Fibroblast of skin of back (primary cell): Measurements from ENCODE around the gene TLCD3B. TPM values are rescaled to one million over a fixed set of nuclear protein-coding genes. Genes with fewer than 3 reads are reported as not detected.

Experiments
- DNase-seq: peaks from one replicate; pipeline ENCODE4 v3.0.0-alpha.2; 2013
- polyA plus RNA-seq, 2 experiments: library from polyadenylated mRNA; unstranded; fragments of 120-200 nt; gene quantifications; one replicate each; pipeline ENCODE4 v1.2.1, GENCODE V29; 2013; ENCODE audit not compliant: insufficient read length in 2 of 2

Gene TLCD3B, protein sequence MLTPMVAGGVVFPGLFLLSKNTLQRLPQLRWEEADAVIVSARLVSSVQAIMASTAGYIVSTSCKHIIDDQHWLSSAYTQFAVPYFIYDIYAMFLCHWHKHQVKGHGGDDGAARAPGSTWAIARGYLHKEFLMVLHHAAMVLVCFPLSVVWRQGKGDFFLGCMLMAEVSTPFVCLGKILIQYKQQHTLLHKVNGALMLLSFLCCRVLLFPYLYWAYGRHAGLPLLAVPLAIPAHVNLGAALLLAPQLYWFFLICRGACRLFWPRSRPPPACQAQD
- polyA plus RNA-seq (2013, experiment 1 of 2; ENCODE audit: insufficient read length), result 1.1 TPM
- polyA plus RNA-seq (2013, experiment 2 of 2; ENCODE audit: insufficient read length), result 0.23 TPM

DNA sequence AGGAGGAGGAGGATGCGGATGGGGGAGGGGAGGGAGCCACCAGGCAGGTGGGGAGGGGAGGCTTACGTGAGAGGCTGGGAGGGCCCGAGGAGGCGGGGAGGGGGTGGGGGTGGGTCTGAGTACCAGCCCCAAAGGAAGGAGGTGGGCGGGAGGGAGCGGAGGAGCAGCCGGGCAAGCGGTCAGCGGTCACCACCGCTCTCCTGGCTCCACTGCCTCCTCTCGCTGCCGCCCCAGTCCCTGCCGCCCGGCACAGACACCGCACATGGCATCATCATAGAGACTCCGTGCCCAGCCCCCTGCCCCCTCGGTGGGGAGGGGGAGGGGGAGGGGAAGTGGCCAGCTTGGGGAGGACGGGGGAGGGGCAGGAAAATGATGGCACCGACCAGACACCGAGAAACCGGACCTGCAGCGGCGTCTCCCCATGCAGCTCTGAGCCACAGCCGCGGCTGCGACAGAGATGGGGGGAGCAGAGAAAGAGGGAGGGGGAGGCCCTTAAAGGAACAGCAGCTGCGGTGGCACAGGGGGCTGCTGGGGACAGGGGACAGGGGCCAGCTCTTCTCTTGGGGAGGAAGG lies at the start of gene TLCD3B:
TSS of gene TLCD3B (minus strand) at position 431 of the 573 bp plus-strand sequence. CDS start 744 bp downstream, outside the sequence.
- no peak for DNase-seq

DNA sequence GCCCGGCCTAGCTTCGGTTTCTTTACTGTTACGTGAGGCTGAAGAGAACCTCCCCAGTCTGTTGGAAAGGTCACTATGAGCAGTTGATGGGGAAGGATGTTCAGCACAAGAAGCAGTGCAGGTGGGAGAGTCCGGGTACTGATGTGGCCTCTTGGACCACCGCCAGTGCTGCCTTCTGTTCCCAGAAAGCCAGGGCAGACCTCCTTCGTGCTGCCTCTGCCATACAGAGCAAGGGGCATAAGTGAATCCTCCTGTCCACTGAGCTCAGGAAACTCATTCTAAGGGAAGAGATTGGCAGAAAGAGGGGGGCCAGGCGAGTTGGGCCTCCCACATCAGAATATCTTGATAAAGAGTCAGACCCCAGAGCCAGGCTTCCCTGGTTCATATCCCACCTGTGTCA lies 48.4 kb upstream of the TLCD3B start:
- DNase-seq, result no peak

DNA sequence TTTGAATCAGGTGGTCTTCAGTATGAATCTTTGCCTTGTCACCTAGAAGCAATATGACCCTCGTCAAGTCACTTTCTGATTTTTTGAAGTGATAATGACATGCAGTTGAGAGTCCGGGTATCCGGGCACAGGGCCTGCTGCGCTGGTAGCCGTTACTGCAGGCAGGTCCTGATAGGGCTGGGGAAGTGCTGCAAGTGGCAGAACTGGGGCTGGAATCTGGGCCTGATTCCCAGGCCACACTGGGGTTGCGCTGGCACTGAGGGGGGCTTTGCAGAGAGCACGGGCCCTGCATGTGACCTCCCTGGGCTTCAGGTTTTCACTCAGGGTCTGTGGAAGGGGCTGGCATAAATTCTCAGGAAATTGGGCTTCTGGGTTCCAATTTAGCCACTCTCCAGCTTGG lies 47.7 kb upstream of the TLCD3B start:
- DNase-seq, result no peak

DNA sequence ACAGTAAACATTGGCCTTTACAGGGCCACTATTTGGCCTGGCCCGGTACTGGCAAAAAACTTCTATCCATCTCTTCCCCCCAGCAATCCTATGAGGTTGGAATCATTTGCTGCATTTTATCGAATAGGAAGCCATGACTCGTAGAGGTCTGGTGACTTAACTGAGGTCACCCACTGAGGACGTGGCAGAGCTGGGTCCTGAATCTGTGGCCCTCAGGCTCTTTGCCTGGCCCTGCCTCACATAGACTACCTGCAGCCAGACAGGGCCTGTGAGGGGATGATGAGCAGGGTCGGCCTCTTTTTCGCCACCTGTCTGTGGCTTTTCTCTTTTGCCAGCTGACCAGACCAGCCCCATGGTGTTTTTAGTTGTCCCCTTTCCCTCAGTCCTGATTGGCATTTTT lies 46.6 kb upstream of the TLCD3B start:
- no peak for DNase-seq

DNA sequence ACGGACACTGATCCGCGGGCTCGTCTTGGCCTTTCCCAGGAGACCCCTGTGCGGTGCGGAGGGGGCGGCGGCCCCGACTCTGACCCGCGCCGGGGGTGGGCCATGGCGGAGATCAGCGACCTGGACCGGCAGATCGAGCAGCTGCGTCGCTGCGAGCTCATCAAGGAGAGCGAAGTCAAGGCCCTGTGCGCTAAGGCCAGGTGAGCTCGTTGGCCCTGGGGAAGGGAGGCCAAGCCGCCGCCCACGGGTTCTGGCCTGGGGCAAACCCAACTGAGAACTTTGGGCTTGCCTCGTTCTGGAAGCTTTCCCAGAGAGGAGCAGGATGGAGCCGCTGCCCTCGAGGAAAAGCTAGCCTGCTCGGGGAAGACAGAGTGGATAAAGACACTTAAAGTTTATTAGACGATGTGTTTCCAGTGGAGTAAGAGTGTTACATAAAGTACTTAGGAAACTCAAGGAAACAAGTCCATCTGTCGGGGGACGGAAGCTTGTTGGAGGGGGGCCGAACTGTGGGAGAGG lies 45.3 kb upstream of the TLCD3B start:
- DNase-seq, result no peak

DNA sequence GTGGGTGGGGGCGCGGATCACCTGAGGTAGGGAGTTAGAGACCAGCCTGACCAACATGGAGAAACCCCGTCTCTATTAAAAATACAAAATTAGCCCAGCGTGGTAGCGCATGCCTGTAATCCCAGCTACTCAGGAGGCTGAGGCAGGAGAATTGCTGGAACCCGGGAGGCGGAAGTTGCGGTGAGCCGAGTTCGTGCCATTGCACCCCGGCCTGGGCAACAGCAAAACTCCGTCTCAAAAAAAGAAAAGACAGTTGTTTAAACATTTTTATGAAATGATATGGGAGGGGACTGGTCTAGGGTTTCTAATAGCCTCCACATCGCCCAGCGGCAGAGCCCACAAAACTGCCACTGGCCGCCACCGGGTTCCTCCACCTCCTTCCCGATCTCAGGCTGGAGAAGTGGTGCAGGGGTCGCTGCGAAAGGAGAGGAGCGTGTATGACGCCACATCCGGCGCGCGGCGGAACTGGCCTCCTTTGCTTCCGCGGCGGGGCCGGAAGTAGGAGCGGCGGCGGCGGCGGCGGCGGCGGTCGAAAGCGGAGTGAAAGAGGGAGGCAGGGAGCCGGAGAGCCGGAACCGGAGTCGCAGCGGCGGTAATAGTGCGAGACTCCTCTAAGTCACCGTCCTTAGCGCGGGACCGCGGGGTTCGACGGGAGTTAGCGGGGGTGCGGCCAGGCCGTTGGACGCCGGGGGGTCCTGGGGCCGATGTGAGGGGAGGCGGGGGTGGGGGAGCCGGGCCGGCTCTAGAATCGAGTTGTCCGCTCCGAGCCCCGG lies 44.6 kb upstream of the TLCD3B start, which contains the start of gene PPP4C:
TSS of gene PPP4C (plus strand) at position 492 of the 773 bp plus-strand sequence. CDS start 384 bp downstream, outside the sequence.
- peak; percentile 90 for DNase-seq

DNA sequence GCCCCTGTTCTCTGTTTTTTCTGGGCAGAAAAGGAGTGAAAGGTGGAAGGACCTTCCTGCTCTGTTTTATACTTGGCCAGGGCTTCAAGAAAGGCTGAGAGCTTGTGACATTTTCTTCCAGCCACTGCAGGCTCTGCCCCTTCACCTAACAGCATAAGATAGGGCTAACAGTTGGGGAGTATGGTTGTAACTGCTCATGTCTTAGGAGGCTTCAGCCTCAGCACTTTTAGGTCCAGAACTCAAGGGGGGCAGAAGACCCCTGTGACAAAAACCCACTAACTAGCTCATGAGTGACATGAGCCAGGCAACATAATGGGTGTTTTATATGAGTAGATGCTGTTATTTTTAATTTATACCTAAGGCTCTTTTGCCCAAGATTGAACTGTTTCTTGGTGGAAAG lies 39.4 kb upstream of the TLCD3B start:
- DNase-seq, result no peak

DNA sequence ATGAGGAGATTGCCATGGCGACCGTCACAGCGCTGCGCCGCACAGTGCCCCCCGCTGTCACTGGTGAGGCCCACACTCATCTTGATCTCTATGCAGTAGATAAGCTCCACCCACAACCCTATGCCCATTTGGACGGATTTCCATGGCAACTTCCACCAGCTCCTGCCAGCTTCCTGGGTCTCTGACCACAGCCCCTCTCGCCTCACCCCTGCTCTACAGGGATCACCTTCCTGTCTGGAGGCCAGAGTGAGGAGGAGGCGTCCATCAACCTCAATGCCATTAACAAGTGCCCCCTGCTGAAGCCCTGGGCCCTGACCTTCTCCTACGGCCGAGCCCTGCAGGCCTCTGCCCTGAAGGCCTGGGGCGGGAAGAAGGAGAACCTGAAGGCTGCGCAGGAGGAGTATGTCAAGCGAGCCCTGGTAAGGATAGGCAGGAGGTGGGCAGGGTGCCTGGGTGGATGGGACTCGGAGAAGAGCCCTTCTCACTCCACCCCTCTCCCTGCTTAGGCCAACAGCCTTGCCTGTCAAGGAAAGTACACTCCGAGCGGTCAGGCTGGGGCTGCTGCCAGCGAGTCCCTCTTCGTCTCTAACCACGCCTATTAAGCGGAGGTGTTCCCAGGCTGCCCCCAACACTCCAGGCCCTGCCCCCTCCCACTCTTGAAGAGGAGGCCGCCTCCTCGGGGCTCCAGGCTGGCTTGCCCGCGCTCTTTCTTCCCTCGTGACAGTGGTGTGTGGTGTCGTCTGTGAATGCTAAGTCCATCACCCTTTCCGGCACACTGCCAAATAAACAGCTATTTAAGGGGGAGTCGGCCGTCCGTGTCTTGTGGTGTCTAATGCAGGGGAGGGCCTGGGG lies 38.8 kb upstream of the TLCD3B start:
- no peak for DNase-seq

DNA sequence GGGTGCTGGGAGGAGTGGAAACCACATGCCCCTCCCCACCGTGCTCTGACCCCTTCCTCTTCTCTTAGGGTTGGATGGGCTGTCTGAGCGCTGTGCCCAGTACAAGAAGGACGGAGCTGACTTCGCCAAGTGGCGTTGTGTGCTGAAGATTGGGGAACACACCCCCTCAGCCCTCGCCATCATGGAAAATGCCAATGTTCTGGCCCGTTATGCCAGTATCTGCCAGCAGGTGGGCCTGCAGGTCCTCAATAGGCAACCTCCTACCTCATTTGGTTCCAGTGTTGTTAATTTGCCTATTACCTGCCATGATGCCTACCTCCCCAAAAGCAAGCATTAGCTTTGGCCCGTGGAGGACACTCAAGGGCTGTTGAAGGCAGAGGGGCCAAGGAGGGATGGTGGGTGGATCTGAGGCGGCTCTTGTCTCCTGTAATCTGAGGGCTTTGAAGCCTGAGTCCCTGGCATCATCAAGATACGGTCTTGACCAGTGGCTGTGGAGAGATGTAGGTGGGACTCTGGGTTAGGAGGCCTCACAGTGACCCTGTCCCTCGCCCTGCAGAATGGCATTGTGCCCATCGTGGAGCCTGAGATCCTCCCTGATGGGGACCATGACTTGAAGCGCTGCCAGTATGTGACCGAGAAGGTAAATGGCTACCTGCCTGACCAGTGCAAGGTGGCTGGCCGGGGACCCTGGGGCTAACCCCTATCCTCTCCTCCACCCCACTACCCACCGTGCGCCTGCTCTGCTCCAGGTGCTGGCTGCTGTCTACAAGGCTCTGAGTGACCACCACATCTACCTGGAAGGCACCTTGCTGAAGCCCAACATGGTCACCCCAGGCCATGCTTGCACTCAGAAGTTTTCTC lies 37.9 kb upstream of the TLCD3B start:
- DNase-seq, result peak; percentile 31

DNA sequence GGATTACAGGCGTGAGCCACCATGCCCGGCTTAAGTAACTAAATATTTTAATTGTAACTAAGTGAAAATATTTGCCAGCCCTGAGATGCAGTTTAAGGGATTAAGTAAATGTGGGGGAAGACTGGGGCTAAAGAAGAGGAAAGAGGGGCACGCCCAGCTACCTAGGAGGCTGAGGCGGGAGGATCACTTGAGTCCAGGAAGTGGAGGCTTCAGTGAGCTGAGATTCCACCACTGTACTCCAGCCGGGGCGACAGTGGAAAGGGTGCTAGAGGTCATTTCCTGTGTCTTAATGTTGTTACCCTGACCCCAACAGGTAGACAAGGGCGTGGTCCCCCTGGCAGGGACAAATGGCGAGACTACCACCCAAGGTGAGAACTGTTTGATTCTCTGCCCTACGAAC lies 37.3 kb upstream of the TLCD3B start:
- DNase-seq, result no peak

DNA sequence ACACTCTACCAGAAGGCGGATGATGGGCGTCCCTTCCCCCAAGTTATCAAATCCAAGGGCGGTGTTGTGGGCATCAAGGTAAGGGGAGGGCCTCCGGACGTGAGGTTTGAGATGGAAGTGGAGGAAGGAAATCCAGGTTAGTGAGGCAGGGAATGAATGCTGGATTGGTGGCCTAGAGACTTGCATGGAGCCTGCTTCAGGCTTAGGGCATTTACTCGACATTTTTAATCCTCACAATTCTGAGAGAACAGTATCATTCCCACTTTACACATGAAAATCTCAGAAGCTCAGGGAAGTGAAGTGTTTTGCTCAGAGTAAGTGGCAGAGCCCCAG lies 36.5 kb upstream of the TLCD3B start:
- DNase-seq, result no peak

DNA sequence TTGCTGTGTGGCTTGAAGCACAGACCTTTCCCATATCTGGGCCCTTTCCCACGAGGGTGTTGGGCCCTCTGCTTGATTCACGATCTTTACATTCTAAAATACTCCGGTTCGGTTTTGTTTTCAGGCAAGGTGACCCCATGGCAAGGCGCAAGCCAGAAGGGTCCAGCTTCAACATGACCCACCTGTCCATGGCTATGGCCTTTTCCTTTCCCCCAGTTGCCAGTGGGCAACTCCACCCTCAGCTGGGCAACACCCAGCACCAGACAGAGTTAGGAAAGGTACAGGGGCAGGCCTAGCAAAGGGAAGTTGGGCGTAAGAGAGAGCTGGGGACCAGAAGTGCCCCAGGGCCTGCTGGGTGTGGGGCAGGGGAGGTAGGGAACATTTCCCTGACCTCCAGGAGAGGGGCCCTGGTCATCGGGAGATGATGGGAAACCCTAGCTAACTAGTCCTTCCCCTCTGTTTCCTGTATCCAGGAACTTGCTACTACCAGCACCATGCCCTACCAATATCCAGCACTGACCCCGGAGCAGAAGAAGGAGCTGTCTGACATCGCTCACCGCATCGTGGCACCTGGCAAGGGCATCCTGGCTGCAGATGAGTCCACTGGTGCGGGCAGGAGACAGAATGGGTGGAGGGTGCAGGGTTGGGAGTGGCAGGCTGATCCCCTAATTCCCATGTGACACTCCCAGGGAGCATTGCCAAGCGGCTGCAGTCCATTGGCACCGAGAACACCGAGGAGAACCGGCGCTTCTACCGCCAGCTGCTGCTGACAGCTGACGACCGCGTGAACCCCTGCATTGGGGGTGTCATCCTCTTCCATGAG lies 35.9 kb upstream of the TLCD3B start:
- no peak for DNase-seq

DNA sequence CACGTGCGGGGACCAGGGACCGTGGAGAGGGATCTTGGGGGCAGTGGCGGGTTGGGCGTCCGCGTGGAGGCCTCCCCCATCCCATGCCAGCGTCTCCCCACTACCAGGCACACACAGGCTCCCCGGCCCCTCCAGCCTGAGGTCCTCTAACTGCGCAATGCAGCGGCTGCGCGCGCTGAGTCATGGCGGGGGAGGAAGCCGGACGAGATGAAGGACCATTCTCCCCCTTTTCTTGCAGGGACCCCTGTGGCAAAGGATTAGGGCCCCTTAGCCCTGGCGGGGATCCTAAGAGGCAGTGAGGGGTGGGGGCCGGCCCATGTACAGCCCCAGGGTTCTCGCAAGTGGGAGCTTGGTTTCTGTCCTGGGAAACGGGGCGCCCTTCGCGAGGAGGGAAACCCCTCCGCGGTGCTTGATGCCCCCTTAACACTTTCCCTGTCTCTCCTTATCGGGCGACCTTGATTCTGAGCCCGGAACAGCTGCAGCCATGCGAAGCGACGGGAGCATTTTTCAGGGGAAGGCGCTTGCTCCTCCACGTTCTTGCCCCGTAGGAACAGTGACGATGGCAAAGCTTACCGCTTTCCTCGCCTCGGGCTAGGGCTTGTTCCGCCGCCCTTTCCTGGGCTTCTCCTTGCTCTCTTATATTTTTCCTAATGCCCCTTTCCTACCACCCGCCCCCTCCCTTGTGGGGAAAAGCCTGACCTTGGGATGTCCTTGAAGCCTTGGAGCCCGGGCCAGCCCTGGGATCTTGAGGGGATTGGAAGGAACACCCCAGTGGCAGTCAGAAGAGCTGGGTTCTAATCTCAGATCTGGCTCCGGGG lies 35.1 kb upstream of the TLCD3B start:
- peak; percentile 57 for DNase-seq

DNA sequence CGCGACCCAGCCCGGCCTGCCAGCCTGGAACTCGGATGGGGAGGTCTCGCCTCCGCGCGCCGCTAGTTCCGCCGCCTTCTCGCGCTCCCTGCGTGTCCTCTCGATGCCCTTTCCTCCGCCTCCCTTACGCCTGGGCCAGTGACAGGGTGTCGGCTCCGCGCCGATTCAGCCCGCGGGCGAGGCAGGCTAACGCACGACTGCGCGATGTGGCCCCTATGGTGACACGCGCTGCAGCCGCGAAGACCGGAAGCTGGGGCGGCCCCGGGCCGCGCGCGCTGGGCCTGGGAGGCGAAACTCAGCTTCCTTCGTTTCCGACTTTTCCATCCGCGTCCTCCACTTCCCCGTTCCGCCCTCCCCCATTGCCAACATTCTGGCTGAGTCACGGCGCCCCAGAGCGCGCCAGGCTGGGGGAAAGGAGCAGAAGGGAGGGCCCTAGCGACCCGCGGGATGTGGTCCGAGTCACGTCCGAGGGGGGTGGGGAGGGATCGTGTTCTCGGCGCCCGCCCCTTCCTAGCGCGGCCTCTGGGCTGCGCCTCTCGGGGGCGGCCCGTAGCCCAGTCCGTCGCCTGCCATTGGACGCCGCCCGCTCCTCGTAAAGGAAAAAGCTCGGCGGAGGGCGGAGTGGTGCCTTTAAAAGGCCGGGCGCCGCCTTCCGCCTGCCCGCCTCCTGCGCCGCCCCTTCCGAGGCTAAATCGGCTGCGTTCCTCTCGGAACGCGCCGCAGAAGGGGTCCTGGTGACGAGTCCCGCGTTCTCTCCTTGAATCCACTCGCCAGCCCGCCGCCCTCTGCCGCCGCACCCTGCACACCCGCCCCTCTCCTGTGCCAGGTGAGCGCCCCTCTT lies 34.3 kb upstream of the TLCD3B start, which contains the start of gene ALDOA:
TSS of gene ALDOA (plus strand) at position 659 of the 841 bp plus-strand sequence. CDS start 1,138 bp downstream, outside the sequence.
- peak; percentile 99 for DNase-seq

DNA sequence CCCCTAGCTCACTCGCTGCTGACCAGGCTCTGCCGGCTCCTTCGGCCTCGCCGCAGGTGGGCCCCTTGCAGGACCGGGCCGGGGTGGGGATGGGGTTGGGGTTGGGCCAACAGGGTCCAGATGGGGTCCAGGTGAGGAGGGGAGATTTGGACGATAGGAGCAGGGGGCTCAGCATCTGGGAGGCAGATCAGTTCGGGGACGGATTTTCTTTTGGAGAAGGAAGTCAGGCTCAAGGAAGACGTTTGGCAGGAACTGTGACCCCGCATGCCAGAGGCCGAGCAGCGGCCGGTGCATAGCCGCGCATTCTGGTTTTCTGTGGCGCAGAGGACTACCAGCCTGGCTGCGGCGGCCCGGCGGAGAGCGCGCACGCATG lies 33.6 kb upstream of the TLCD3B start:
- DNase-seq, result no peak

DNA sequence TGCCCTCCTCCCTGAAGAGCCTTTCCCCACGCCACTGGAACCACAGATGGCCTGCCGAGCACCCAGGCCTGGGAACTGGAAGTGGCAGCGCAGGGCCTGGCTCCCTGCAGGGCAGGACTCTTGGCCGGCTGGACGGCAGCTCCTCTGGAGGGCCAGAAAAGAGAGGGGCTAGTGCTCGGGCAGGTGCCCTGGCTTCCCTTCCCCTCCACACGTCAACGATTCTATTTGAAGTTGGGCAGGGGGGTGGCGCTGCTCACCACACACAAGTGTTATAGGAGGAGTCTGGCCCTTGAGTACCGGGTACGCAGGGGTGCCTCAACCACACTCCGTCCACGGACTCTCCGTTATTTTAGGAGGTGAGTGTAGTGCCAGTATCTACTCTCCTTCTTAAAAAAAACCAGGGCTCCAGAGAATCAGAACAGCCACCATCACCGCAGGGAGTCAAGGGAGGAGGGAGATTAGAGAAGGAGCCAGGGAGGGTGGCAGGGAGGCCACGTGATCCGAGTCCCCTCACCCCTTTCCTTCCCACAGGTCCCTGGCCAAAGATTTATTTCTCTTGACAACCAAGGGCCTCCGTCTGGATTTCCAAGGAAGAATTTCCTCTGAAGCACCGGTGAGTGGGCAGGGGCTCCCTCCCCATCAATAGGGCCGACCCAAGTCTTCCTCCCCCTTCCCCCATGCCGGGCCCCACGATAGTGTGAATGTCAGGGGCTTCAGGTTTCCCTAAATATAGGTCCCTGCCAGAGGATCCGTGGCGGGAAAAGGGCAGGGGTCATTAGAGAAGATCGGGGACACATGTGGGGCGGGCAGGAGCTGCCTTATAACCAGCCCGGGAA lies 33.0 kb upstream of the TLCD3B start:
- DNase-seq, result peak; percentile 49

DNA sequence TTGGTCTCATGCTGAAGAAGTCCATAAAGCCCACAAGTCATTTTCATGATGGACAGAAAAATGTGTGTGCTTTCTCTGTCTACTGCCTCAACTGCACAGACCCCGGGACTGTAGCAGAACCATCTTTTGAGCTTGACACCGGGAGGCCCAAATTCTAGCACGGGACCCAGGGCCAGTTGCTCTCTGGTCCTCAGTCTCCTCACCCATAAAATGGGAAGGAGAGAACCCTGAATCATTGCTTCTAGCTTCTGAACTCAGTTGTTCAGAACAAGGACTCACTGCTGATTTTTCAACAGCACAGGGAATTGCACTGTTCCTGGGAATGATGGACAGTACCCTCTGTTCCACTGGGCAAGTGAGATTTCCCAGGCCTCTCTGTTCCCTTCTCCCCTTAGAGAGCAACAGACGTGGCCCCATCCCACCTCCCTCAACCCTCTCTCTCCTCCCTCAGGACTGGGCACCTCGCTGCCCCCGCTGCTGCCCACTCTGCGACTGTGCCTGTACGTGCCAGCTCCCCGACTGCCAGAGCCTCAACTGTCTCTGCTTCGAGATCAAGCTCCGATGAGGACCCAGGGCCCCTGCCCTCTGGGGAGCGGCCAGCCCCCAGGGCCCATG lies 32.3 kb upstream of the TLCD3B start:
- DNase-seq, result no peak
